ENCODE data around the gene CDCA4. TPM values are rescaled to one million over a fixed set of nuclear protein-coding genes. Genes with fewer than 3 reads are reported as not detected.

Gene CDCA4
- total and polyA plus RNA-seq, 2 donors (not counting 3 experiments of a cell fraction or from before 2014, with no cell fraction given), result 29.9 to 44.5 TPM

GRCh38 chr14:104981699-104982541 lies 39.0 kb downstream of the CDCA4 start:
- H3K27me3 ChIP-seq (ENCODE audit: control insufficient read depth in 2 of 2, insufficient read depth in 2 of 2, low read length in 2 of 2), result no peaks in the 10 kb centered on the region
- ChIA-PET POLR2A (interaction anchor here (0.7 kb wide), 1 partner anchor 12 kb away, joined by 3 read pairs; no protein-coding TSS in a partner anchor), CTCF (interaction anchor here (1.7 kb wide), 1 partner anchor 64 kb away, joined by 7 read pairs; no protein-coding TSS in a partner anchor)
- no peaks in the 10 kb centered on the region for H4K20me1 ChIP-seq (replicated peaks; ENCODE audit: control insufficient read depth, extremely low read depth, insufficient read depth, low read length)
- peaks cover 13% of the 10 kb centered on the region for H3K4me1 ChIP-seq (ENCODE audit: control insufficient read depth, extremely low read depth, insufficient read depth, low read length)
- TF ChIP-seq MAX (IDR thresholded peaks at IDR 0.05; ENCODE audit: insufficient read depth, insufficient read length) (no peak), CTCF (IDR thresholded peaks at IDR 0.05; ENCODE audit: extremely low read depth in 1 of 2, insufficient read depth in 1 of 2, low read depth in 1 of 2, low read length in 2 of 2) (no peak), POLR2A (IDR thresholded peaks at IDR 0.05; ENCODE audit: low read depth, low read length) (no peak), FOS (IDR thresholded peaks at IDR 0.05; ENCODE audit: borderline replicate concordance, insufficient read depth, low read length) (no peak), EZH2 (IDR thresholded peaks at IDR 0.05; ENCODE audit: borderline replicate concordance, low read depth, low read length, severe bottlenecking) (no peak), MYC (IDR thresholded peaks at IDR 0.05; ENCODE audit: low read depth, low read length) (no peak), POLR2AphosphoS5 (IDR thresholded peaks at IDR 0.05; ENCODE audit: insufficient read depth, low read depth, low read length) (no peak), JUN (IDR thresholded peaks at IDR 0.05; ENCODE audit: borderline replicate concordance, insufficient read depth, insufficient read length, low read depth) (no peak), GATA2 (IDR thresholded peaks at IDR 0.05; ENCODE audit: insufficient read depth, insufficient read length, low read depth, low read length) (no peak)
- no peak for FAIRE-seq
- H3K9me3 ChIP-seq (replicated peaks; ENCODE audit: control insufficient read depth, insufficient read depth, low read length), result no peaks in the 10 kb centered on the region
- no TSS peak for BruUV-seq (replicated peaks)
- DNase-seq (ENCODE audit: low read depth, low spot score), result no peak
- dilution Hi-C loops (cut with MboI; ENCODE audit: extremely low pct_ligation_motif_present, low sequenced_read_pairs), result no loop called here
- H3K4me2 ChIP-seq (ENCODE audit: insufficient read depth, low read length), result no peak overlapping the region
- intact Hi-C loops (cut with micrococcal nuclease), result no loop called here
- no peak overlapping the region for H3K4me3 ChIP-seq (replicated peaks in 1 of 3; ENCODE audit: insufficient read depth in 1 of 3, low read depth in 1 of 3, low read length in 3 of 3)
- H3K9ac ChIP-seq (replicated peaks; ENCODE audit: extremely low read depth, insufficient read depth, low read length), result no peak overlapping the region
- no peak overlapping the region for H2AFZ ChIP-seq (ENCODE audit: low read depth, low read length)
- H3K9me1 ChIP-seq (replicated peaks; ENCODE audit: control insufficient read depth, extremely low read depth, insufficient read depth, low read length), result no peaks in the 10 kb centered on the region
- H3K79me2 ChIP-seq (ENCODE audit: control insufficient read depth, insufficient read depth, low read length), result no peaks in the 10 kb centered on the region
- no peaks in the 10 kb centered on the region for H3K36me3 ChIP-seq (ENCODE audit: control insufficient read depth in 2 of 2, extremely low read depth in 1 of 2, insufficient read depth in 2 of 2, low read length in 2 of 2)
- H3K27ac ChIP-seq (ENCODE audit: insufficient read depth, low read depth, low read length), result no peak overlapping the region
